Activated CD8-positive, alpha-beta memory T cell treated with anti-CD3 and anti-CD28 coated beads for 4 hours (primary cell): ENCODE data around the gene RGS6.

Experiments used
- DNase-seq, 2 donors: peaks; one replicate each; pipeline ENCODE4 v3.0.0-alpha.2; 2020; ENCODE audit warnings: low read depth in 2 of 2

RGS6 gene

DNA sequence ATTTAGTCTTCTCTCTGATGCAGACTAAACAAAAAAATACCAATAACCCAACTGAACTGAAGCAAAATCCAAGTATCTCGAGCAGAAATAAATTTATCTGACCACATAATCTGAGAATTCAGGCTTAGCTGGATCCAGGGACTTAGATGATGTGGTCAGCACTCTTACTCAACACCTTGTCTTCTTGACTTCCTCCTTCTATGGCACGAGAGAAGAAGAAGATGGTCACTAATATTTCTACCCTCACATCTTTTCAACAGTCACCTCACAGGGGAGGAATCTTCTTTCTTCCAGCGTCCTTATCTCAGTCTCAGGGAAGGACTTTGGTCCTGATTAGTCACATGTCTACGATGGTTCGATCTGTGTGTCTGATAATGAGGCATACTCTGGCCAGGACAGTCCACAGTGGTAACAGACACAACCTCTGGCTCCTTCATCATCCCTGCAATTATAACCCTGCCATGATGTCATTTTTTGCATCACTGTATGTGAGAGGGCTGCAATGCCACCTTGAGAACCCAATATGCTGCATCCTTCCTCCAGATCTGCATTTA is 15.8 kb downstream of the RGS6 start:
- no peak for DNase-seq

DNA sequence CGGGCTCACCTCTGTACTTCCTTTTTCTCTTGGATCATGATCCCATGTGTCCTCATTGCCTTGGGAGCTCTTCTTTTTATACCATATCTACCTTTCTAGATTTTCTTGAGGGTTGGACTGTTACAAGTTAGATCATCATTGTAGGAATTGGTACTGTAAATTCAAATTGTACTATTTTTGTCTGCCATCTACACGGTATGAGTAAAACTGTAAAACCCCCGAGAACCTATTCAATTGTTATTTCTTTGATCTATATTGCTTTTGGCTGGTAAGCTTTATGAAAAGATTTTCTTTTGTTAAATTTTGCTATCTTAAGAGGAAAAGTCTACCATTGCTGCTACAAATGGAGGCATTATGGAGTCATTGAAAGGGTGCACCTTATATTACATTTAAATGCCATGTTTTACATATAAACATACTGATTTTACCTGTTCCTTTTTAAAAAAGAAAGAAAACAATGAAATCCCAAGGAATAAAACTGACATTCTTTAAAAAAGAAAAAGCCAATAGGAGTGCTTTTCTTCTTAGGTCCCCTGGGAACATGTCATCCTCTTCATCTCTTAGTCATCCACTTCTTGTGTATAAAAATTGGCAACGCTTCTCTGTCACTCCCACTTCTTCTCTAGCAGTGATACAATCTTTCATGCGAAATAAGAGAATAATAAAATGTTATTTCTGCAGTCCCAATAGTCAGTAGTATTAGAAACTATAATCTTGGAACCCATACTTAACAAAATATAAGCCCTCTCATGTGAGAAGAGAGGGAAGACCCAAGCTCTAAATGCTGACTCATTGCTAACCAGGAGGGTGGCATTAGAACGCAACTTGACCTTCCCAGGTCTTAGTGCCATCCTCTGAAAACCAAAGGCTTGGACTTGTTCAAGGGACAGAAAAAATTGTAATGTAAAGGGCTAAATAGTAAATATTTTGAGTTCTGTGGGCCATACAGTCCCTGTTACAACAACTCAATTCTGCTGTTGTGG is 20.4 kb downstream of the RGS6 start:
- DNase-seq: no peak

DNA sequence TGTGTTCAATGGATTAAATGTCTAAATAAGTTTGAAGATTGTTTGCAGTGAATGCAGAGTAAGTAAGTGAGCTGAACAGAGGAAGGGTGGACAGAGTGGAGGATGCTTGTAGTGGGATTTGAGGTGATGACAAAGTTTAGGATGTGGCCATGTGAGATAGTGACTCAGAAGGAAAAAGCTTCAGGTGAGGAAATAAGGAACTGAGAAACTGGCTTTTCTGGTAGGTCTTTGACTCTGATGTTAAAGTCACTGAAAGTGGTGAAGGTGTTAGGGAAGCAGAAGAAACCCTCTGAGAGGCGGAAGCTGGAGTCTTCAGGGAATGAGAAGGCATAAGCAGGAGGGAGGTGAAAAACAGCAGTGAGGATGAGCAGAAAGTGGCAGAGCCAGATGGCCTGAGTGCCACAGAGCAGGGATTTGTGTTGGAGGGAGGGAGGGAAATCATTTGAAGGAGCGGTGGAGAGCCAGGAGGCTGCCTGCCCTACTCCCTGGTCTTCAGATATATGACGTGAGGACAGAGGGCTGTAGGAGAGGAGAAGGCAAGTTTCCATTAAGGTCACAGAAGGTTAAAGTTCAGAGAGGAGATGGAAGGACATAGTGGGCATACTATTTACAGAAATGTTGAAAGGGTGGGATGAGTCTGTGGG is 24.8 kb downstream of the RGS6 start:
- DNase-seq: no peak

DNA sequence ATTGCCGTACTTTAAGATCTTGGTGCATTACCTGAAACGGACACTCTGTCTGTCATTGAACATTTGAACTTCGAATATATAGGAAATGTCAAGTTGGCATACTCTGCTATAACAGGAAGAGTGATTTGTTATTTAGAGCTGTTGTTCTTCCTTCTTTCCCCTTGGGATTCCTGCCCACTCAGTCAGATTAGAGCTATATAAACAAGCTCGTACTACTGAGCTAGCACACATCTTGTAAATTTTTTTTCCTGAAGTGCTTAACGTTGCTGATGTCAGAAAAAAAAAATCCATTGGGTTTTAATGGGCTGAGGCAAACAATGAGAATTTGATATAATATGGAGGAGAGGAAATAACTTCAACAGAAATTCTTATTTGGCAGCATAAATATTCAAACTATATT is 26.8 kb downstream of the RGS6 start:
- DNase-seq: no peak

DNA sequence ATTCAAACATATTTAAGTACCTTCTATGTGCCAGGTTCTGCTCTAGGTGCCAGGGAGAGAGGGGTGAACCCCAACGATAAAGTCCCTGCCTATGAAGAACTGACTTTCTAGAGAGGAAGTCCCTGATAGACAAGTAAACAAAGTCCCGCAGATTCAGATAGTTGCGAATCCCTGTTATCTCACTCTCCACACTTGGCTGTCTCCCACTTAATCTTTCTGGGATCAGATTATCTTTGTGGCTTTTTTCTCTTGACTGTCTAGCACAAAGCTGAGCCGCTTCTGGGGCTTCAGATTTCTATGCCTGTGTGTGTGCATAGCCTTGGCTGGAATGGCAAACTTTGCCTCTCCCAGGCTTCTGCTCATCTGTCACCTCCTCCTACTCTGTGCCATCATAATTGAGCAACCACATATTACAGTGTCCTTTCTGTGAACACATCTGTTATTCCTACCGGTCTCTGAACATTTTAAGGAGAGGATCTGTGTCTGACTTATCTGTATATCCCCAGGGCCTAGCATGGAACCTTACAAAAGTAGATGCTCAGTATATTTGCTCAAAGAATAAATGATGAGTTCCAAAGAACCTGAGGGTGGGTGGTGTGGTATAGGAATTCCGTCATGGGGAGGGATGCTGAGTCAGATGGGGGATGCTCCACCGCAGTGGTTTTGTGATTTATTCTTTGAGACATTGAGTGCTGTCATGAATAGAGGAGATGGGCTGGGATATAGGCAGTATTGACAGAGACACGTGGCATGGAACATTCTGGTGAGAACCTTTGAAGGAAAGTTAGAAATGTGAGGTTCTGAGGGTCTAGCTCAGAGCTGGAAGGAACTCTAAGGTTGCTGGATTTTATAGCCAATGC is 28.5 kb downstream of the RGS6 start:
- no peak for DNase-seq

DNA sequence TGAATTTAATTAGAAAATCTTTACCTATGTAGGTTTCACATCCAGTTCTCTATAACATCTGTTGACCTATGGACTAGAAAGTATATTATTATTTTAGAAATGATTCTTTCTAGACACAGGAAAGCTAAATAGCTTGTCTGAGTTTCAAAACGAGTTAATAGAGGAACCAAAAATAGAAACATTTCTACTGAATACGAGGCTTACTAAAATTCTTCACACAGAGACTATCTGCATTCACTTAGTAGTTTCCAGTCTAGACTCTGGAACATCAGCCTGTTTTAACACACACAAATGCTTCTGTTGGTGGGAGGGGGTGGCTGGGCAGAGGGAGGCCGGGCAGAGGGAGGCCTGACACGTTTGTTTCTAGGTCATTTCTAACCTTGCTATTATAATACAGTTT is 29.7 kb downstream of the RGS6 start:
- DNase-seq: no peak

DNA sequence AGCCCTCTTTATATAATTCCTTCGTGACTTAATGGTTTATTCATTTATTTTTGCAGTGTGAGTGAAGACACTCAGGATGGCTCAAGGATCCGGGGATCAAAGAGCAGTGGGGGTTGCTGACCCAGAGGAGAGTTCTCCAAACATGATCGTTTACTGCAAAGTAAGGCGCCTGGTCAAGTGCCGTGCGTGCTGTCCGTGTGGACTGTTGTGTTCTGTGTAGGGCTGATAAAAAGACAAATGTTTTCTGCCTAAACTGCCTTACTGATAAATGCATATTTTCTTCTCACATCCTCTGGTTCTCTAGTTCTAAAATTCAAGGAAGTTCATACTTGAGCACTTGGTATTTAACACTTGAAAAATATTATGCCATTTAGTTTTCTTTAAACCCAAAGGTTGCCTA is 32.5 kb downstream of the RGS6 start:
- DNase-seq: no peak

DNA sequence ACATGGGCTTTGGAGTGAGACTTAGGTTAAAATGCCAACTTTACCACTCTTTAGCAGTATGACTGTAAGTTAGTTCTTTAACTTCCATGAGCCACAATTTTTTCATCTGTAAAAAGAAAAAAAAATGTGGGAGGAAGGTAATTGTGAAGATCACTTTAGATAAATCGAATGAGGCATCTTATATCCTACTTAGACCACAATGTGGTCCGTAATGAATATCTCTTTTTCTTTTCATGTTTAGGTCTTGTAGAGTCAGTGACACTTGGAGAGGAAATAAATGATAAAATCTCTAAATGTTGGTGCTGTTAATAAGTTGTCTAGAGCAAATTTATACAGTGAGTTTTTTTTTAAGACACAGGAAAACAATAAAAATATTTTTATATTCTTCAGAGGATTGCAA is 34.3 kb downstream of the RGS6 start:
- no peak for DNase-seq

DNA sequence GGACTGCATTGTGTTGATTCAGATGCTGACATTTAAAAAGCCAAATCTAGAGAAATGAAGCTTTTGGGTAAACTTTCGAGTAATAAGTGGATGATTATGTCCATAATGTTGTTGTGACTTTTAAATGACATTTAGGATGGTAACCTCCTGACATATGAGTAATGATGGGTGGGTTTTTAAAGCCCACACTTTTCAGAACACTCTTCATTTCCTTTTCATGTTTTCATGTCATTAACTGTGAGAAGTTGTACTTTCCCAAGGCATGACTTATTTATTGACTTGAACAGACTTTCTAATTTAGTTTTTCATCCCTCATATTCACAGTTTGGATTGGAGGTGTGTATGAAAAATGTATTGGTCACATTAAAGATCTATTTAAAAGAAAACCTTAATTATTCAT is 35.5 kb downstream of the RGS6 start:
- DNase-seq: no peak

DNA sequence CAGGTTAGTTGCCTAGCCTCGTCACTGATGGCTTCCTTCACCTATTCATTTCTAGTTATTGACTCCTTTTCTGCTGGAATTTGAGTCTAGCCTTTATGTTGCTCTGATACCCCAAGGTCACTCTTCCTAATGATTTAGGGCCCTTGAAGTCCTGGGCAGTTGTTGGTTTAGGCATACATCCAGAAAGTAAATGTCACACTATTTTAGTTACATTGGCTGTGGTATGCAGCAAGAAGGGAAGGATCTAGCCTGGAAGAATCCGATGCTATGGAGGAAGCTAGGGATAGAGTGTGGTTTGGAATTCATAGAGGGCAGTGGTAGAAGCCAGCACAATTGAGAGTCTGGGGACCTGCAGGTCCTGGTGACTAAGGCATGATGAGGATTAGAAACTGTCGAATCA is 38.0 kb downstream of the RGS6 start:
- no peak for DNase-seq

DNA sequence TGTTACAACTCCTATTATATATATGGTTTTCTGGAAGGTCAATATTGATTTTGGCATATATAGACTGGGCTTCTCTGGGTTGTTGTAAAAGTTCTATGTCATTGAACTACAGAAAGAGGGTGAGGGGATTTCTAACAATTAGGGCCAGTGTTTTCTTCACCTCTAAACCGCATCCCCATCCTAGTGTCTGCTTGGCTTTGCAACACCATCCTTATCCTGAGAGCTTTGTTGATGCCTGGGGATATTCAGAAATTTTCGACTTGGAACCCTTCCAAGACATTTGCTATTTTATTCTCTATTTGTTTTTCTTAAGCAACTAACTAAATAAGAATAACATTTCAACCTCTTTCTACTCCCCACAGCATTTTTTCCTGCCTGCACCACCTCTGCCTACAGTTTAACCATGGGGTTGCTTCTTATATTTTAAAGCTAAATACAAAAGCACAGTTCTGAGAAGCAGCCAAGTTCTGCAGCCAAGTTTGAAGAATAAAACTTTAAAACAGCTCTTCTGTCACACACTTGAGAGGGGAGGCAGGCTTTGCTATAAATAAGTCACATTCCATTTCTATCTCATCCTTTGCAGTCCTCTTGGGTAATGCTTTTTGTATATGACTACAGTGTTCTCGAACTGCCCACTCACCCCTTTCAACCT is 53.4 kb downstream of the RGS6 start:
- DNase-seq: no peak

DNA sequence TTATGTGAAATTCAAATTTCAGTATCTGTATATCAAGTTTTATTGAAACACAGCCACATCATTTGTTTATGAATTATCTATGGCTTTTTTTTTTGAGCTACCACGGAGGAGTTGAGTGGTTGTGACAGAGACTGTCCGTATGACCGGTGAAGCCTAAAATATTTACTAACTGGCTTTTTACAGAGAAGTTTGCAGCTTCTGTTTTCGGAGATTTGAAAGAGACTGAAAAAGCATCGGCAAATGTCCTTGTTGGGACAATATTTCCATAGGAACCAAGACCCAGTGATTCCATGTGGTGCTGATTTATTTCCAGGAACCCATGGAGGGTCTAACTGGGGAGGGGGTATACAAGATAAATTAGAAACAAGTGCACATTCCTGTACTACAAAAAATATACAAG is 56.2 kb downstream of the RGS6 start:
- DNase-seq: no peak

DNA sequence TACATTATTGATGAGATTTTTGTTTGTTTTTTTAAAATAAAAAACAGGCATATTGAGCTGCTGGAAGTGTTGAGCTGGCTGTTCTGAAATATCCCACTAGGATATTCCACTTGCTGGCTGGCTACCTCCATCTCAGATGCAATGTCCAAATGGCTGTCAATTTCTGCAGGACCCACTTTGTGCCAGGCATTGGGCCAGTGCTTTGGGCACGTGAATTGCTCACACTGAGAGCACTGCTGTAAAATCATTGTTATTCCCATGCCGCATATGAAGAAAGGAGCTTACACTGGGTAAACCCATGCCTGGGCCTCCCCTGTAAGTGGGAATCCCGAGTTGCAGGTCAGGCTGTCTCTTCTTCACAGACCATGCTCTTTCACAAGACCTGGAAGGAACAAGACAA is 56.7 kb downstream of the RGS6 start:
- DNase-seq: no peak

DNA sequence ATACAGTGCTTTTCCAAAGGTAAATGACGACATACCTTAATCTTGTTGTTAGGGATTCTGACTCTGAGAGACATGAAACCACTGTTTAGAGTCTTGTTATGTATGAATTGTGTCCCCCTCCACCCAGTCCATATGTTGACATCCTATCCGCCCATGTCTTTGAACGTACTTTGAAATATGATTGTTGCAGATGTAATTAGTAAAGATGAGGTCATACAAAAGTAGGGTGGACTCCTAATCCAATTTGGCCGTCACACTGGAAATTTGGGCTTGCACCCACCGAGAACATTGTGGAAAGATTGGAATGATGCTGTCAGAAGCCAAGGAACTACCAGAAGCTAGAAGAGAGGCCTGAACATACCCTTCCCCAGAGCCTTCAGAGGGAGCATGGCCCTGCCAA is 62.2 kb downstream of the RGS6 start:
- DNase-seq: no peak

DNA sequence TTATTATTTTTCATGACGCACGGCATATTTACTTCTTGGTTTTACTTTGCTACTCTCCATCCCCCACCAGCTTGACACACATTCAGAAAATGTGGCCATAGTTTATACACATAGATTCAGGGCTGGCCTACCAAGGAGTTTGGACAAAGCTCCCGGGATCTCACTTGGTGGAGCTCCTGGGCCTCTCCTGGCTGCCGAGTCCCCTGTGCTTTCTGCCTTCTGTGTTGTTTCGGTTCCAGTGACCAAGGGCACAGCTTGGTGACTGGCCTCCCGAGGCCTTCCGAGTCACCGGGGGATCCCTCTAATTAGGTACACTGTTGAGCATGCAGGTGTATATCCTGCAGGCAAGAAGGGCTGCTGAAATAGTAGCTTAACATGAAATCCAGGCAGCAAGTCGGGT is 63.5 kb downstream of the RGS6 start:
- DNase-seq: no peak

DNA sequence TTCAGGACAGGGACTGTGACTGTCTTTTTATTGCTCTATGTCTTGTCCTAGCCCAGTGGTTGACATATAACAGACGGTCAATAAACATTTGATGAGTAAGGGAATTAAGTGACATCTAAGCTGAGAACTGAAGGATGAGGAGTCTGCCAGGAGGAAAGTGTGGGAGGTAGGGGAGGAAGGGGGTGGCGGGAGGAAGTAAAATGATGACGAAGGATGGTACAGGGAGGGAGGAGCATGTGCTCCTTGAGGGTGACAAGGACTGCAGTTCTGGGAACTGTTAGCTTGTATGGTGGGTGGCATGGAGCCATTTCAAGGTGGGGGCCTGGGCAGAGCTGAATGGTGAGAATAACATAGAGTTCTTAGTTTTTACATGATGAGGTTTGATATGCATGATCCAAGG is 64.4 kb downstream of the RGS6 start:
- no peak for DNase-seq

DNA sequence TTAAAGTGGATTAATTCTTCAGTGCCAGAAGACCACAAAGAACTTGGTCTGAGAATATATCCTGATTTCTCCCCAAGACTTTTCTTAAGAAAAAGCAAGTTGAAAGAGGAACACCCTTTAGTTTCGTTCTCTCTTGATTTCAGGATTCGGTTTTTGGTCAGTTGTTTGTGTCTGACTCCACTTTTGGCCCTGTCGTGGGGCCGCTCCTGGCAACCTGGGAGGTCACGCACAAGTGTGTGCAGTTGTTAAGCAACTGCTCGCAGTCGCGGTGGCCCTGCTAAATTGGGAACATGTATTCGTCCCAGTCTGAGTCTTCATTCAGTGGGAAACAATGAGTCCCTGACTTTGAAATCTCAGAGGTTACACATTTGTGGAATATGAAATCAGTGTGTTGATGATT is 68.7 kb downstream of the RGS6 start:
- DNase-seq: no peak

DNA sequence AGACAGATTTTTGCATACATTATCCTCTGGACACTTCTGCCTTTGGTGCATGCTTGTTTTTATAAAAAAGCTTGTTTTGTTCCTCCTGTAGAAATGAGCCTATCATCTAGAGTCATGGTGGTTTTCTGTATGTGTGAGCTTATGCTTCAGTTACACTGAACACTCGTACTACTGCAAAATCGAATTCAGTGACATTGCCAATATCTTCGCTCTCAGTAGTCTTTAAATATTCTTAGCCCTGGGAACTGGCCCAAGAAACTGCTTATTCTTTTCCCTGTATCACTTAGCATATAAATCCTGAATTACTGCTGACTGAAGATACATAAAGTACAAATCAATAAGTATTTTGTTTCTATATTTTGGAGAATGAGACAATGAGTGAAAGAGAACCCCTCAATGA is 70.5 kb downstream of the RGS6 start:
- no peak for DNase-seq

DNA sequence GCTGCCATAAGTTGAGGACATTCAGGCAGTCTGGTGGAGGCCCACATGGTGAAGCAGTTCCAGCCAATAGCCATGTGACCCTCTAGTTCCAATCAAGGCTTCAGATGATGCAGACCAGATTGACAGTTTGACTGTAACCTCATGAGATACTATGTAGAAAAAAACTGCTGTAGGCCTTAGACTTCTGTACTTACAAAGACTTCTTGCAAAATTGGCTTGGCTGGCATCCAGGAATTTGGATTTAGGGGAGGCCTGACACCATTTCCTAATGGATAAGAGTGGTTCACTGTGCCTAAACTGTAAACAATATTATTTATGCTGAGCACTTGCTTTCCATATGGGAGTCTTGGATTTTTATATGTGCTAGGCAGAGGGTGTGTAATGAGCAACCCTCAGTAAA is 76.4 kb downstream of the RGS6 start:
- DNase-seq: no peak

DNA sequence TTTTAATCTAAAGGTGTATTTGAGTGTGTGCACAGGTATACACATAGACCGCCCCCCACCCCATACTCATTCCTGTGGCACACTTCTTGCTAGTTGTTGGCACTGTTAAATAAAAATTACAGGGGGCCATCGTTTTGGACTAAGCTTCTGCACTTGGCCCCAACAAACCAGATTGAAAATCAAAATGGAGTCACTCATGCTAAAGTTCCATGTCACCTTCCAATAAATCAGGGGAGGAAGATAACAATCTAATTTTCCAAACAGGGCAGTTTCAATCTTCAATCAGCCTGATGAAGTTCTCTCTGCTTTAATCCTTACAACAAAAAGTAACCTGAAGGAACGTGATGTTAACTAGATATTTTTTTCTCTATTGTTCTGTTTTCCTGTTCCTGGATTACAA is 78.2 kb downstream of the RGS6 start:
- no peak for DNase-seq

DNA sequence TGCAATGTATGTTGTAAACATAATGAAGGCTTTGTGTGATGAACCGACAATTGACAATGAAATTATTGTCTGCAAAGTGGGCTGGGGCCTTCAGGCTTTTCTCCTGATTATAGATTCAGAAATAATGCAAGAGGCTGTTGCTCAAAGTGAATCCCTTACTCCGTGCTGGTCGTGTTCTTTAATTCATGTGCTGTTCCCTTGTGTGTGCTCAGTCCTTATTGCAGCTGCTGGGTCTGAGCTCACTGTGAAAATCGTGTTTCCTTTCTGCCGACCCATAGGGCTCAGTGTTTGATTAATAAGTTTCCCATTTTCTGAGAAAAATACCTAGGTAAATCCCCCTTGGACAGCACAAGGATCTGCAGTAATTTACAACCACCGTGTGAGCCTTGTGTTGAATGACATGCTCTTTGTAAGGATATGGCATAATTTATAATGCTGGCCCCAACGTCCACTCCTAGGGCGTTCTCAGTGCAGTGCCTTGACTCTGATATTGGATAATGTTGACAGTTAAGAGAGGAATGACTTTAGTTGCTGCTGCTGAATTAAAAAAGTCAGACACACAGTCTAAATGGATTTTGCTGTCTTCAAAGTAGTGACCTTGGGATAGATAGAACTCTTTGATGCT is 81.6 kb downstream of the RGS6 start:
- DNase-seq: no peak
